LoVo (cell line): ENCODE data around the gene KCNK5.
A peak's percentile ranks its signal among the peaks of the same experiment; 100 is the strongest.

ENCODE experiments used
- DNase-seq: peaks from one replicate; pipeline ENCODE4 v3.0.0-alpha.2; 2016; ENCODE audit warnings: low spot score

KCNK5 gene

GRCh38 chr6:39228992-39229767, at the start of gene KCNK5:
KCNK5 (minus strand) TSS chr6:39229475; CDS start chr6:39229111, 364 bp downstream.
- DNase-seq, result peak; percentile 90

- no peak for DNase-seq
These were observed 47.2 kb upstream of the KCNK5 start for GRCh38 chr6:39276379-39276995.

- no peak for DNase-seq
These were observed 45.6 kb upstream of the KCNK5 start for GRCh38 chr6:39274903-39275302.

- no peak for DNase-seq
These were observed 45.2 kb upstream of the KCNK5 start for GRCh38 chr6:39274471-39274870.

GRCh38 chr6:39273406-39273821, 44.1 kb upstream of the KCNK5 start:
- no peak for DNase-seq

GRCh38 chr6:39269961-39270360, 40.7 kb upstream of the KCNK5 start:
- no peak for DNase-seq

- no peak for DNase-seq
These were observed 39.4 kb upstream of the KCNK5 start for GRCh38 chr6:39268721-39269120.

GRCh38 chr6:39268171-39268570, 38.9 kb upstream of the KCNK5 start:
- no peak for DNase-seq

- no peak for DNase-seq
These were observed 37.6 kb upstream of the KCNK5 start for GRCh38 chr6:39266782-39267355.

- no peak for DNase-seq
These were observed 37.1 kb upstream of the KCNK5 start for GRCh38 chr6:39266375-39266774.

- DNase-seq, result no peak
These were observed 34.2 kb upstream of the KCNK5 start for GRCh38 chr6:39263303-39264037.

- no peak for DNase-seq
These were observed 32.5 kb upstream of the KCNK5 start for GRCh38 chr6:39261751-39262150.

GRCh38 chr6:39260953-39261352, 31.7 kb upstream of the KCNK5 start:
- no peak for DNase-seq

- DNase-seq, result no peak
These were observed 31.2 kb upstream of the KCNK5 start for GRCh38 chr6:39260456-39260855.

- DNase-seq, result no peak
These were observed 27.1 kb upstream of the KCNK5 start for GRCh38 chr6:39256294-39256940.

GRCh38 chr6:39254999-39255535, 25.8 kb upstream of the KCNK5 start:
- no peak for DNase-seq

GRCh38 chr6:39251406-39251805, 22.1 kb upstream of the KCNK5 start:
- peak; percentile 17 for DNase-seq

GRCh38 chr6:39250507-39250906, 21.2 kb upstream of the KCNK5 start:
- DNase-seq, result no peak

GRCh38 chr6:39249278-39249677, 20.0 kb upstream of the KCNK5 start:
- no peak for DNase-seq

- no peak for DNase-seq
These were observed 18.5 kb upstream of the KCNK5 start for GRCh38 chr6:39247667-39248194.

GRCh38 chr6:39243809-39244208, 14.5 kb upstream of the KCNK5 start:
- DNase-seq, result no peak
